Loucy (cell line): ENCODE measurements around the gene ZNF436.

Experiments
- CTCF ChIP-seq: fragments of 200-600 bp; sonication (generic); conservative IDR thresholded peaks from 2 replicates; pipeline ENCODE4 v1.5.1; 2014; ENCODE audit warnings: mild to moderate bottlenecking, antibody characterized with exemption, low read length
- EZH2phosphoT487 ChIP-seq: fragments of 200-600 bp; IDR thresholded peaks from 2 replicates; pipeline ENCODE4 v1.6.1; 2018; ENCODE audit warnings: antibody characterized with exemption, mild to moderate bottlenecking, moderate library complexity, borderline replicate concordance

- TF ChIP-seq CTCF (peak; percentile 51), EZH2phosphoT487 (no peak)
Observed at GRCh38 chr1:23354245-23354644, 15.4 kb downstream of the ZNF436 start.
